B cell (primary cell): ENCODE measurements around the gene BMP6. TPM values are rescaled to one million over a fixed set of nuclear protein-coding genes. Genes with fewer than 3 reads are reported as not detected.

Experiments used
- ATAC-seq: fragments of 200-7000 bp; cut with Tn5 transposase; one replicate; pipeline ENCODE4 v1.10.0; 2021; ENCODE audit warnings: low read depth, mild to moderate bottlenecking, moderate number of reproducible peaks, moderate library complexity
- CTCF ChIA-PET: fragments of 350-600 bp; sonication (Branson Sonifier 250); formaldehyde crosslinking; loops from one replicate; lab custom pipeline; 2021; ENCODE audit warnings: antibody characterized with exemption, inconsistent platforms; lab: Charles Lee
- POLR2A ChIA-PET: fragments of 350-600 bp; sonication (Branson Sonifier 250); formaldehyde crosslinking; loops from one replicate; lab custom pipeline; 2021; ENCODE audit warnings: antibody characterized with exemption; lab: Charles Lee
- DNase-seq: peaks from one replicate; pipeline ENCODE4 v3.0.0; 2013
- H2AFZ ChIP-seq: 2 replicates; pipeline ENCODE4 v1.6.1; 2012; ENCODE audit warnings: mild to moderate bottlenecking, low read depth, low read length; ENCODE audit not compliant: insufficient read depth, poor library complexity, severe bottlenecking
- H3K27ac ChIP-seq, 2 donors: 1 replicate in 1 of 2; 2 replicates in 1 of 2; pipeline ENCODE4 v1.5.1; 2012 to 2013; ENCODE audit warnings: low read length in 2 of 2, mild to moderate bottlenecking in 2 of 2, moderate library complexity in 1 of 2
- H3K27me3 ChIP-seq, 4 experiments: fragments of 200-600 bp in 1 of 4; sonication (generic) in 1 of 4; replicated peaks in 1 of 4; 1 replicate in 2 of 4; 2 replicates in 2 of 4; pipeline versions ENCODE4 v1.6.1 to v1.7.0; 2013 to 2016; ENCODE audit warnings: low read length in 3 of 4, mild to moderate bottlenecking in 2 of 4, mixed read lengths in 1 of 4, moderate library complexity in 1 of 4; ENCODE audit not compliant: insufficient read depth in 4 of 4, control insufficient read depth in 3 of 4; ENCODE audit errors: control extremely low read depth in 1 of 4
- H3K36me3 ChIP-seq, 2 experiments: replicated peaks in 1 of 2; 1 replicate in 1 of 2; 2 replicates in 1 of 2; pipeline versions ENCODE4 v1.6.1 to v1.7.1; 2013; ENCODE audit warnings: low read length in 1 of 2; ENCODE audit not compliant: insufficient read depth in 2 of 2, control insufficient read depth in 1 of 2; ENCODE audit errors: control extremely low read depth in 1 of 2, extremely low read depth in 1 of 2
- H3K4me1 ChIP-seq, 2 donors: fragments of 200-600 bp in 1 of 2; sonication (generic) in 1 of 2; 1 replicate in 1 of 2; 2 replicates in 1 of 2; pipeline versions ENCODE4 v1.5.1 to v1.6.1; 2013 to 2017; ENCODE audit warnings: low read length in 2 of 2; ENCODE audit not compliant: control insufficient read depth in 2 of 2, insufficient read depth in 2 of 2
- H3K4me2 ChIP-seq: replicated peaks from 2 replicates; pipeline ENCODE3; 2012; ENCODE audit warnings: mild to moderate bottlenecking, low read depth, low read length; ENCODE audit not compliant: poor library complexity, severe bottlenecking
- H3K4me3 ChIP-seq, 5 experiments: fragments of 200-600 bp in 1 of 5; sonication (generic) in 1 of 5; 1 replicate in 3 of 5; 2 replicates in 2 of 5; pipeline versions ENCODE4 v1.5.1 to v1.7.0; 2011 to 2016; ENCODE audit warnings: low read length in 4 of 5, mild to moderate bottlenecking in 4 of 5, low read depth in 2 of 5, control low read depth in 1 of 5, moderate library complexity in 1 of 5; ENCODE audit not compliant: insufficient read depth in 1 of 5; ENCODE audit errors: control extremely low read depth in 1 of 5, extremely low read depth in 1 of 5
- H3K79me2 ChIP-seq: fragments of 200-600 bp; sonication (generic); one replicate; pipeline ENCODE4 v1.6.0; 2016; ENCODE audit warnings: low read length; ENCODE audit not compliant: control insufficient read depth, insufficient read depth
- H3K9ac ChIP-seq: fragments of 200-600 bp; sonication (generic); 2 replicates; pipeline ENCODE4 v1.6.1; 2017; ENCODE audit warnings: mild to moderate bottlenecking, low read length, moderate library complexity
- H3K9me3 ChIP-seq, 3 donors: one replicate each; pipeline versions ENCODE4 v1.6.1 to v1.7.1; 2013; ENCODE audit warnings: low read length in 2 of 3; ENCODE audit not compliant: control insufficient read depth in 2 of 3, insufficient read depth in 1 of 3; ENCODE audit errors: control extremely low read depth in 1 of 3
- H4K20me1 ChIP-seq: 2 replicates; pipeline ENCODE4 v1.6.0; 2012; ENCODE audit warnings: mild to moderate bottlenecking, low read length; ENCODE audit not compliant: insufficient read depth, control insufficient read depth, poor library complexity, severe bottlenecking
- H3K27ac Mint-ChIP-seq: one replicate; pipeline ENCODE4 v1.8.0; 2021; ENCODE audit warnings: mixed read lengths
- H3K27me3 Mint-ChIP-seq: one replicate; pipeline ENCODE4 v1.8.0; 2021; ENCODE audit warnings: mixed read lengths
- H3K4me1 Mint-ChIP-seq: one replicate; pipeline ENCODE4 v1.8.0; 2021; ENCODE audit warnings: mixed read lengths
- H3K4me3 Mint-ChIP-seq: one replicate; pipeline ENCODE4 v1.8.0; 2021; ENCODE audit warnings: mixed read lengths
- H3K9me3 Mint-ChIP-seq: one replicate; pipeline ENCODE4 v1.8.0; 2022; ENCODE audit warnings: mixed read lengths; ENCODE audit not compliant: insufficient read depth
- EZH2 ChIP-seq: IDR thresholded peaks from 2 replicates; pipeline ENCODE4 v1.6.1; 2012; ENCODE audit warnings: borderline replicate concordance, low read depth, mild to moderate bottlenecking, moderate library complexity, low read length; ENCODE audit not compliant: insufficient read depth, poor library complexity, severe bottlenecking
- WGBS: methylation state at CpG from one replicate; pipeline ENCODE4 v1.1.5; 2013; ENCODE audit warnings: missing lambda C conversion rate; ENCODE audit not compliant: insufficient coverage; 5-methylcytosine and 5-hydroxymethylcytosine counted together
- intact Hi-C: fragments of 100-400 bp; cut with micrococcal nuclease; formaldehyde crosslinking; loops from one replicate; pipeline ENCODE4 v1.10.0; 2022
- polyA plus RNA-seq: library from polyadenylated mRNA; depleted of rRNA; stranded (reverse); fragments of >200 nt; gene quantifications from 2 replicates; pipeline ENCODE4 v1.2.3, GENCODE V29; 2012
- total RNA-seq, 2 donors: library from RNA; stranded (reverse); fragments of 120-200 nt in 1 of 2; gene quantifications; 1 replicate in 1 of 2; 2 replicates in 1 of 2; pipeline versions ENCODE4 v1.2.3 to v1.2.4, GENCODE V29; 2013 to 2022
- TF ChIP-seq, protein P1 (sequence below): fragments of 200-600 bp; IDR thresholded peaks from one replicate; pipeline ENCODE4 v1.8.0; 2022; ENCODE audit warnings: antibody characterized with exemption, mild to moderate bottlenecking

The BMP6 gene
- total and polyA plus RNA-seq, 2 donors (not counting 1 experiment from before 2014, with no cell fraction given): 0.43 to 2.9 TPM

DNA sequence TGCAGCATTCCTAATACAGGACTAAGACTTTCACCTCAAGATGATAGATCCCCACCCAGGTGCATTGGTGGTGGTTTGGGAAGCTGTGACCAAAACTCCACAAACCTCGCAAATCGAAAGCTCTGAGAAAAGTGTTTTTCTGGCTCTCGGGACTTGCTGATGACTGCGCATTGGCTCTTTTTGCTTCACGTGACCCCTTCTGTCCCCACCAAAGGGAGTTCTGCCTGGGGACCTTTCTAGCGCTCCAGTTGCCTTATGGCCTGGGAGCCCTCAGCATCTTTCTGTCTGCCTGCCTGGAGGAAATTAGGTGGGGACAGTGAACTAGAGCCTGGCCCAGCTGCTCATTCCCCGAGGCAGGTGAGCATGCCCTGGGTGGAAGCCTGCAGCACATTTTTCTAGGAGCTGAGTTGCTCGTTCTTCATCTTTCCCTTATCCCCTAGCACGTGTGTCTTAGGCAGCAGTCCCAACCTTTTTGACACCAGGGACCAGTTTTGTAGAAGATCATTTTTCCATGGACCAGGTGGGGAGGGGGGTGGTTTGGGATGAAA lies 94.5 kb downstream of the BMP6 start:
- peaks cover 0 to 17% (median 0%) of the 10 kb centered on the region in 4 experiments for H3K27me3 ChIP-seq
- H3K9ac ChIP-seq: no peak overlapping the region
- no peak overlapping the region for H3K4me2 ChIP-seq
- no peak overlapping the region for H3K27ac ChIP-seq
- Mint-ChIP-seq H3K4me1 (no peaks in the 10 kb centered on the region), H3K27me3 (peaks cover 34% of the 10 kb centered on the region), H3K9me3 (peaks cover 2% of the 10 kb centered on the region), H3K27ac (no peak overlapping the region), H3K4me3 (no peak overlapping the region)
- H4K20me1 ChIP-seq: no peaks in the 10 kb centered on the region
- H3K4me1 ChIP-seq: no peaks in the 10 kb centered on the region
- ChIA-PET CTCF (no interaction called here), POLR2A (no interaction called here)
- intact Hi-C loops: no loop called here
- H3K9me3 ChIP-seq: peaks cover 0 to 4% (median 0%) of the 10 kb centered on the region in 3 donors
- no peaks in the 10 kb centered on the region for H3K79me2 ChIP-seq
- H3K4me3 ChIP-seq: no peak overlapping the region
- WGBS: 78% methylated on average over 8 of the region's 9 CpGs
- H2AFZ ChIP-seq: no peak overlapping the region
- TF ChIP-seq, protein P1, sequence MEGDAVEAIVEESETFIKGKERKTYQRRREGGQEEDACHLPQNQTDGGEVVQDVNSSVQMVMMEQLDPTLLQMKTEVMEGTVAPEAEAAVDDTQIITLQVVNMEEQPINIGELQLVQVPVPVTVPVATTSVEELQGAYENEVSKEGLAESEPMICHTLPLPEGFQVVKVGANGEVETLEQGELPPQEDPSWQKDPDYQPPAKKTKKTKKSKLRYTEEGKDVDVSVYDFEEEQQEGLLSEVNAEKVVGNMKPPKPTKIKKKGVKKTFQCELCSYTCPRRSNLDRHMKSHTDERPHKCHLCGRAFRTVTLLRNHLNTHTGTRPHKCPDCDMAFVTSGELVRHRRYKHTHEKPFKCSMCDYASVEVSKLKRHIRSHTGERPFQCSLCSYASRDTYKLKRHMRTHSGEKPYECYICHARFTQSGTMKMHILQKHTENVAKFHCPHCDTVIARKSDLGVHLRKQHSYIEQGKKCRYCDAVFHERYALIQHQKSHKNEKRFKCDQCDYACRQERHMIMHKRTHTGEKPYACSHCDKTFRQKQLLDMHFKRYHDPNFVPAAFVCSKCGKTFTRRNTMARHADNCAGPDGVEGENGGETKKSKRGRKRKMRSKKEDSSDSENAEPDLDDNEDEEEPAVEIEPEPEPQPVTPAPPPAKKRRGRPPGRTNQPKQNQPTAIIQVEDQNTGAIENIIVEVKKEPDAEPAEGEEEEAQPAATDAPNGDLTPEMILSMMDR: no peak
- TF ChIP-seq EZH2: no peak
- no peak for DNase-seq
- no peaks in the 10 kb centered on the region for H3K36me3 ChIP-seq
- ATAC-seq: no peak

DNA sequence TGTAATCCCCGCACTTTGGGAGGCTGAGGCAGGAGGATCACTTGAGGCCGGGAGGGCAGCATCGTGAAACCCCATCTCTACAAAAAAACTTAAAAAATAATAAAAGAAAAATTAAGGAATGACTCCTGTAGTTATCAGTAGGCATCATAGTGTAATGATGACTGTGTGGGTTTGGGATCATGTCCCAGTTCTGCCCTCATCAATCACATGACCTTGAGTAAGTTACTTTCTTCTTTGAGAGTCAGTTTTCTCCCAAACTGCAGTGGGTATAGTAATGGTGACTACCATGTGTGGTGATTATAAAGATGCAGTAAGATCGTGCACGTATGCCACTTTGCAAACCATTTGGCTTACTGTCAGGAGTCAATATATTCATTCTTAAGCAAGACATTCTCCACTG lies 95.5 kb downstream of the BMP6 start:
- Histone ChIP-seq H3K27ac (no peak overlapping the region), H2AFZ (no peak overlapping the region), H3K79me2 (no peaks in the 10 kb centered on the region), H3K27me3 (peaks cover 0 to 17% (median 0%) of the 10 kb centered on the region in 4 experiments), H4K20me1 (no peaks in the 10 kb centered on the region), H3K9ac (no peak overlapping the region), H3K4me1 (no peaks in the 10 kb centered on the region), H3K4me2 (no peak overlapping the region), H3K4me3 (no peak overlapping the region), H3K36me3 (no peaks in the 10 kb centered on the region), H3K9me3 (peaks cover 0 to 4% (median 0%) of the 10 kb centered on the region in 3 donors)
- intact Hi-C loops: no loop called here
- H3K27me3 Mint-ChIP-seq: peaks cover 34% of the 10 kb centered on the region
- H3K27ac Mint-ChIP-seq: no peak overlapping the region
- H3K4me3 Mint-ChIP-seq: no peak overlapping the region
- ATAC-seq: no peak
- no peaks in the 10 kb centered on the region for H3K4me1 Mint-ChIP-seq
- no peak for TF ChIP-seq EZH2
- TF ChIP-seq, protein P1: no peak
- DNase-seq: no peak
- CTCF ChIA-PET: no interaction called here
- POLR2A ChIA-PET: no interaction called here
- WGBS: no CpG with 5 or more reads among the region's 5 CpGs
- peaks cover 2% of the 10 kb centered on the region for H3K9me3 Mint-ChIP-seq
